ENCODE measurements around the gene CCDC102B.

- TF ChIP-seq CTCF (conservative IDR thresholded peaks at IDR 0.05; ENCODE audit: low read depth, low read length) (no peak), EZH2phosphoT487 (IDR thresholded peaks at IDR 0.05; ENCODE audit: borderline replicate concordance, low read length) (no peak), EZH2 (IDR thresholded peaks at IDR 0.05; ENCODE audit: low read length, unreplicated experiment) (no peak)
Observed at GRCh38 chr18:68840554-68841263, 42.8 kb downstream of the CCDC102B start.
